ENCODE data around the gene PODXL2.

Gene PODXL2

DNA sequence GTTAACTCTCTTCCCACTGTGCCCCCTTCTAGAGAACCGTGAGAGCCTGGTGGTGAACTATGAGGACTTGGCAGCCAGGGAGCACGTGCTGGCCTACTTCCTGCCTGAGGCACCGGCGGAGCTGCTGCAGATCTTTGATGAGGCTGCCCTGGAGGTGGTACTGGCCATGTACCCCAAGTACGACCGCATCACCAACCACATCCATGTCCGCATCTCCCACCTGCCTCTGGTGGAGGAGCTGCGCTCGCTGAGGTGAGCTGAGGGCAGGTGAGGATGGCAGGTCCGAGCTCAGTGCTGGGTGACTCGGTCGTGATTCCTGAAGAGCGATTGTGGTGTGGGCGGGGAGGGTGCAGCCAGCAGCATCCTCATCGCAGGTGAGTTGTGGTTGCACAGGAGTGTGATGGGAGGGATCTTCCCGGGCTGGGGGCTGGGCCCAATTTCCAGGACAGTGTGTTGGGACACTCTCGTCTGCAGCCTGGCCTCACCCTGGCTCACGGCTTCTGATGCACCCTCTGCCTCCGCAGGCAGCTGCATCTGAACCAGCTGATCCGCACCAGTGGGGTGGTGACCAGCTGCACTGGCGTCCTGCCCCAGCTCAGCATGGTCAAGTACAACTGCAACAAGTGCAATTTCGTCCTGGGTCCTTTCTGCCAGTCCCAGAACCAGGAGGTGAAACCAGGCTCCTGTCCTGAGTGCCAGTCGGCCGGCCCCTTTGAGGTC is 22.7 kb upstream of the PODXL2 start:
- no peak for DNase-seq (ENCODE audit: low read depth in 2 of 2)

DNA sequence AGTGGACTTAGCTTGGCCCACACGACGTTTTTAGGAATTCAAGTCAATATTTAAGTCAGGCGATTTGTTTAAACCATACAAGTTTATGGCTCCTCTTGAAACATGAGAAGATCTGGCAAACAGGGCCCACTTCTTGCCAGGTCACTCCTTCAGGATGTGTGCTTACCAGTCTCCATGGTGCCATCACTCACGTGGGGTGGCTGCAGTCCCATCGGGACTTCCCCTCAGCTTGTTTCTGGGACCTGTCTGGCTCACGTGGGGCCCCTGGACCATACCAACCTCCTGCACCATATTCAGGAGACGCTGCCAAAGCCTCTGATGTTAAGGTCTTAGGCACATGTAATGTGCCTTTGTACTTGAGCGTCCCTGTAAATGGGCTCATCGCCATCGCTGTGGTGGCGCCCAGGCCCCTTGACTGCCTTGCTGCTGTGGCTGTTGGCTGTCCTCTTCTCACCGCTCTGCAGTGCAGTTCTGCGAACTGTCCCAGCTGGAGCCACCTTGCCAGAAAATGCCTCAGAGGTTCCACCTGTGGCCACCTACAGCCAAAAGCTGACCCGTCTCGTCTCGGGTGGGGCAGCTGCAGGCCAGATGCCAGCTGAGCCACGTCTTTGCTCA is 21.9 kb upstream of the PODXL2 start:
- DNase-seq (ENCODE audit: low read depth in 2 of 2), result no peak

DNA sequence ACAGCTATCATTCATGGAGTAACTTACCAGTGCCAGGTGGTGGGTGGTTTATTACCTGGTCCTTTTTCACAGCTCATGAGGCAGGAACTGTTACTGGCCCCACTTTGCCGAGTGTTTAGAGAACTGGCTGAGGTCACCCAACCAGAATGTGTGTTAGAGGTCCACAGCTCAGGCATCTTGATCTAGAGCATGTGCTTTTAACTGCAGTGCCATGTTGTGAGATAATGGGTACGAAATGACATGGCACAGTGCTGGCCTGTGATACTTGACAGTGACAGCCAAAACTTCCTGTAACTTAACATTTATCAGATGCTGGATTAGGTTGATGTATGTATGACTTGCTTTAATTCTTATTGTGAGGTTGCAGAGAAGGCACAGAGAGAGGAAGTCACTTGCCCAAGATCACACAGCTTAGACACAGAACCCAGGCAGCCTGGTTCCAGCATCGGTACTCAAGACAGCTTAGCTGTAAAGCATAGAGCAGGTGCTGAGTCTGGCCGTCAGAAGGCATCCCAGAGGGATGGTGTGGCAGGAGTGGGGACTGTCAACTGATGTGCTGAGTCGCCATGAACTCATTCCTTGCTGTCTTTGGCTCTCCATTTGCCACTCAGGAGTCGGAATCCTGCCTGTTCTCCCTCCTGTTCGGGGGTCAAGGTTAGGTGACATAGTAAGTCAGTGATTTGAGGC is 21.2 kb upstream of the PODXL2 start:
- DNase-seq (ENCODE audit: low read depth in 2 of 2), result no peak

DNA sequence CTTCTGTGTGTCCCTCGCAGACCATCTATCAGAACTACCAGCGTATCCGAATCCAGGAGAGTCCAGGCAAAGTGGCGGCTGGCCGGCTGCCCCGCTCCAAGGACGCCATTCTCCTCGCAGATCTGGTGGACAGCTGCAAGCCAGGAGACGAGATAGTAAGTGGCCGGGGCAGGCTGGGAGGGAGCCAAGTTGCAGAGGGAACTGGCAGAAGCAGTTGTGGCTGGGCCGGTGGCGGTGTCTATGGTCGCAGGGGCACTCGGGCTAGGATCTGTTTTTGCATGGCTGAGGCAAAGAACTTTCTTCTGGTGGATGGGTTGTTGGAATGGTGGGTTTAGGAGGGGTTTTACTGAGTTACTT is 20.6 kb upstream of the PODXL2 start:
- DNase-seq (ENCODE audit: low read depth in 2 of 2), result no peak

DNA sequence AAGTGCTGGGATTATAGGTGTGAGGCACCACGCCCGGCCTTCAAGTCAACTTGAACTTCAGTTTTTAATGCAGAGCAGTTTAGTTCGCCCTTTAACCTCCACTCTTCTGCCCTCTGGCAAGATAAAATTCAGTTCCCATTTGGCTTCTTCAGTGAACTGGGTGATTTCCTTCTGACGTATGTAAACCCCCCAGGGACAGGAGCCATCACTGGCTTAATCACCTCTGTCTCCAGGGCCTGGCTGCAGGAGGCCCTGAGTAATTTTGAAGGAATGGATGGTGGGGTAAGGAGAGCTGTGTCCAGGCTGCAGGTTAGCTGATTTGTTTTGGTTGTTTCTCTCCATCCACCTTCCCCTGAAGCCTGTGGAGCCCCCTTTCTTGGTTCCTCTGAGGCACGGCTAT is 18.9 kb upstream of the PODXL2 start:
- DNase-seq (ENCODE audit: low read depth in 2 of 2), result no peak

DNA sequence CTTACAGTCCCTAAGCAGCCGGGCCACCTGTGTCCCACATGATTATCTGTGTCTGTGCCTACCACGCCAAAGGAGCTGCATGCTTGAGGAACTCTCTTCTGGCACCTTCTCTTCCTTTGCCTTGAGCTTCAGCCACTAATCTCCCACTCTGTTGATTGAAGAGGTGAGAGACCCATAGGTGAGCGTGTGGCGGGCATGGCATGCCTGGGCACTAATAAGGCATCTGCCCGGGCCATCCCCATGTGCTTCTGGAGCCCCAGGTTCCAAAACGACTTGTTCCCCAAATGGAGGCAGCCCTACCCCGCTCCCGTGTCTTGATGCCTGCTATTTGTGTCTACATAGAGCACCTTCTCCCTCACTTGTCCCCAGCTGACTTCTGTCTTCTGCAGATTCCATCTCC is 17.7 kb upstream of the PODXL2 start:
- DNase-seq (ENCODE audit: low read depth in 2 of 2), result no peak

DNA sequence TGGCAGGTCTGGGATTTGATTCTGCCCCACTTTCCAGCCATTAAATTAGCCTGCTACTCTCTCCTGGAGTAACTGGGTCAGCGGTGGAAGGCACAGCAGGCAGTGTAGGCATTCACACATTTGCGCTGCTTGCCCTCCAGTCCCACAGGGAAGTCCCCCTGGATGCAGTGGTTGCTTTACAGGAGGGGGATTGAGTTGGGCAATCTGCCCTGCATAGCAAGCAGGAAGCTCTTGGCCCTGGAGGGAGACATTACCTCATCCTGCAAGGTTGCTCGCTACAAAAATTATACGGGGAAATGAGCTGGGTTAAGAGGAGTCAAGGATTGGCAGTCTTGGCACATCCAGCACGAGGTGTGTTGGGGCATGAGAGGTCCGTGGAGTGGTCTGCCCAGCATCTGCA is 16.0 kb upstream of the PODXL2 start:
- no peak for DNase-seq (ENCODE audit: low read depth in 2 of 2)

DNA sequence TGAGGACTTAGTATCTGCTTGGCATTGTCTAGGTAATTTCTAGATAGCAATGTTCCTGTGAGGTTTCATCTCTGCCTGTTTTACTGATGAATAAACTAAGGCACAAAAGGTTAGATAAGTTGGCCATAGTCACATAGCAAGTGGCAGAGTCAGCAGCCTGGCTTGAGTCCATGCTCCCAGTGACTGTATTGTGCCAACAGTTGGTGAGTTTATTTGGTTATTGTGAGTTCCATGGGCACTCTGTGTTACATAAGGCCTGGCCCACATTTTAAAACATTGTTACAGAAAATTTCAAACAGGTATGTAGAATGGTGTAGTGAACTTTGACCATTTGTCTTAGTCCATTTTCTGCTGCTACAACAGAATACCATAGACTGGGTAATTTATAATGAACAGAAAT is 15.6 kb upstream of the PODXL2 start:
- DNase-seq (ENCODE audit: low read depth in 2 of 2), result no peak

DNA sequence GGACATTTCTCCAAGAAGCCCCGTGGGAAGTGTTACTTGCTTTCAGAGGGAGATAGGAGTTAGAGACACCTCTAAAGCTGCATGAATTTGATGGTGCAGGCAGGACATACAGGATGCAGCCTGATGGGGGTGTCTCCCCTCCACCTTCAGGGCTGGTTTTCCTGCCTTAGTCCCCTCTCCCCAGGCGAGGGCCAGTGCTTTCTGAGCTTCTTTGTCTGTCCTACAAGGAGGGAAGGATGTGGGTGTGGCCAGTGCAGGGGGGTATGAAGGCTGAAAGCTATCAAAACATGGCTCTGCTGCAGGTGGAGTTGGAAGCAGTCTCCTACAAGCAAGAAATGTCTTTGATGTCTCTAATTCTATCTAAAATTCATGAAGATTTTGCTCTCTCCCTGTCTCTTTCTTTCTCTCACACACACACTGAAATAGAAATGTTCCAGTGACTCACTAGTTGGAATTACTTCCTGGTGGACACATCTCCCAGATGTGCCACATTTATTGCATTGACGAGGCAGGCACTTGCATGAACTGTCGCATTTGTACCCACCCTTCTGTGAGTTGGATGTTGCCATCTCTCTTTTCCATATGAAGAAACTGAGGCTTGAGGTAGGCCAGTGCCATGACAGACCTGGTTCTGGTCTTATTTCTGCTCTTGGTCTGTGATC is 13.9 kb upstream of the PODXL2 start:
- no peak for DNase-seq (ENCODE audit: low read depth in 2 of 2)

DNA sequence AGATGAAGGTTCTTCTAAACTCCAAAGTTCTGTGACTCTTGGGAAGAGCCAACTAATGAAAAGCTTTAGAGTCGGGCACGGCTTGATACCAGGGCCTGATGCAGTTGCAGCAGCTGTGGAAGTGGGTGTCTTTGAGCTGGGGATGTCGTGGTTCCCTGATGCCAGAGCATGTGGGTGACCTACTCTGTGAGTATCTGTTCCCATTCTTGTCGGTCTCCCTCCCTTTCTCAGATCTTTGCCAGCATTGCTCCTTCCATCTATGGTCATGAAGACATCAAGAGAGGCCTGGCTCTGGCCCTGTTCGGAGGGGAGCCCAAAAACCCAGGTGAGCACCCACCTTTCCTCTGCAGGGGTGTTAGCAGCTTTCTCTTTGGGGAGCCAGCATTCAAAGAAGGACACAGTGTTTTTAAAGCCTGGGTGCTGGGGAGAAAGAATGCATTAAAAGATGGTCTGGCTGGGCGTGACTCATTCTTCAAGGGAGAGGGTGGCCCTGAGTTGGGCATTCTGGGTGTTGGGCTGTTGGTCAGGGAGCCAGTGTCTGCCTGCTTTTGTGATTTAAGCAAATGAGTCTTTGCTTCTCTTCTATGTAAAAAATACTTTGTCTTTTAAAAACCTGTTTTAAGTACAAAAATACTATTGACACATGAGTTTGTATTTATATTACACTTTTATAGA is 13.2 kb upstream of the PODXL2 start:
- DNase-seq (ENCODE audit: low read depth in 2 of 2), result no peak

DNA sequence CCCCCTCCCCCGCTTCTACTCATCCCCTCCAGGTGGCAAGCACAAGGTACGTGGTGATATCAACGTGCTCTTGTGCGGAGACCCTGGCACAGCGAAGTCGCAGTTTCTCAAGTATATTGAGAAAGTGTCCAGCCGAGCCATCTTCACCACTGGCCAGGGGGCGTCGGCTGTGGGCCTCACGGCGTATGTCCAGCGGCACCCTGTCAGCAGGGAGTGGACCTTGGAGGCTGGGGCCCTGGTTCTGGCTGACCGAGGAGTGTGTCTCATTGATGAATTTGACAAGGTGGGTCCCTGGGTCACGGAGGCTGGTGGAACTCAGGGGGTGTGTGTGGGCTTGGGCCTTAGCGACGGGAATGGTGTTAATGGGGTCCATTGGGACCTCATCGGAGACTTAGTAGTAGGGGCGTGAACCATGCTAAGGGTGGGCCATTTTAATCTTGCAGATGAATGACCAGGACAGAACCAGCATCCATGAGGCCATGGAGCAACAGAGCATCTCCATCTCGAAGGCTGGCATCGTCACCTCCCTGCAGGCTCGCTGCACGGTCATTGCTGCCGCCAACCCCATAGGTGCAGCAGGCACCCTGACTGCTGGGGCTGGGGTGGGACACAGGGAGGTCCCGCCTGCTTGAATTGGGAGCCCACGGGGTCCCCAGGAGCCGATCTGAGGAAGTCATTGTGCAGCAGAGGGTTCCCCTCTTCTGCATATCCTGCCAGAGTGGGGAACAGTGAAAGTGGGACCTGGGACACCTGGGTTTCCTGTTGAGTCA is 12.0 kb upstream of the PODXL2 start:
- DNase-seq (ENCODE audit: low read depth in 2 of 2), result no peak

DNA sequence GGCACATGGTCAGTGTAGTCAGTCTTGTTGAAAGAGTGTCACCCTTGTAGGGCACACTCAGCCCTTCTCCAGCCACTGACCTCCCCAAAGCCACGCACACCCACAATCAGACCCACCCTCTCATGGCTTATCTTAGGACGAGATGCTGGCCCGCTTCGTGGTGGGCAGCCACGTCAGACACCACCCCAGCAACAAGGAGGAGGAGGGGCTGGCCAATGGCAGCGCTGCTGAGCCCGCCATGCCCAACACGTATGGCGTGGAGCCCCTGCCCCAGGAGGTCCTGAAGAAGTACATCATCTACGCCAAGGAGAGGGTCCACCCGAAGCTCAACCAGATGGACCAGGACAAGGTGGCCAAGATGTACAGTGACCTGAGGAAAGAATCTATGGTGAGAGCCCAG is 10.1 kb upstream of the PODXL2 start:
- no peak for DNase-seq (ENCODE audit: low read depth in 2 of 2)

DNA sequence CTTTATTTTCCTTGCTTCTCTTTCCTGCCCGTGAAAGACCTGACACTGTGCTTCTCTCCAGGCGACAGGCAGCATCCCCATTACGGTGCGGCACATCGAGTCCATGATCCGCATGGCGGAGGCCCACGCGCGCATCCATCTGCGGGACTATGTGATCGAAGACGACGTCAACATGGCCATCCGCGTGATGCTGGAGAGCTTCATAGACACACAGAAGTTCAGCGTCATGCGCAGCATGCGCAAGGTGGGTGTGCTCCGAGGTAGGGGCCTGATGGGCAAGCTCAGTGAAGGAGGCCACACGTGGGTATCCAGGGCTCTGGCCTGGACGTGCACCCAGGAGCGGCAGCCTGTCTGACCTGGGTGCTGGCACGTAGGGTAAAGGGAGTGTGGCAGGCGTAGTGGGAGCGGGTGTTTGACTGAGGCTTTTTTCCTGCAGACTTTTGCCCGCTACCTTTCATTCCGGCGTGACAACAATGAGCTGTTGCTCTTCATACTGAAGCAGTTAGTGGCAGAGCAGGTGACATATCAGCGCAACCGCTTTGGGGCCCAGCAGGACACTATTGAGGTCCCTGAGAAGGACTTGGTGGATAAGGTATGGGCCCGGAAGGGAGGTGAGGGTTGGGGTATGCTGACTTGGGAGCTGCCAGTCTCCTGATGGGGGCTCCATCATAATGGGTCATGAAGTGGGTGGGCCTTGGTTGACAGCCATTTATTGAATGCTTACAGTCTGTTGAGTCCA is 8.2 kb upstream of the PODXL2 start:
- DNase-seq (ENCODE audit: low read depth in 2 of 2), result no peak

DNA sequence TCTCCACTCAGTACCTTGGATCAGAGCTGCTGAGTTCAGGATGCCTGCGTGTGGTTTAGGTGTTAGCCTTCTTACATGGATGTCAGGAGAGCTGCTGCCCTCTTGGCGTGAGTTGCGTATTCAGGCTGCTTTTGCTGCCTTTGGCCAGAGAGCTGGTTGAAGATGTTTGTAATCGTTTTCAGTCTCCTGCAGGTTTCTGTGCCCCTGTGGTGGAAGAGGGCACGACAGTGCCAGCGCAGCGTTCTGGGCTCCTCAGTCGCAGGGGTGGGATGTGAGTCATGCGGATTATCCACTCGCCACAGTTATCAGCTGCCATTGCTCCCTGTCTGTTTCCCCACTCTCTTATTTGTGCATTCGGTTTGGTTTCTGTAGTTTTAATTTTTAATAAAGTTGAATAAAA is 7.0 kb upstream of the PODXL2 start:
- no peak for DNase-seq (ENCODE audit: low read depth in 2 of 2)

DNA sequence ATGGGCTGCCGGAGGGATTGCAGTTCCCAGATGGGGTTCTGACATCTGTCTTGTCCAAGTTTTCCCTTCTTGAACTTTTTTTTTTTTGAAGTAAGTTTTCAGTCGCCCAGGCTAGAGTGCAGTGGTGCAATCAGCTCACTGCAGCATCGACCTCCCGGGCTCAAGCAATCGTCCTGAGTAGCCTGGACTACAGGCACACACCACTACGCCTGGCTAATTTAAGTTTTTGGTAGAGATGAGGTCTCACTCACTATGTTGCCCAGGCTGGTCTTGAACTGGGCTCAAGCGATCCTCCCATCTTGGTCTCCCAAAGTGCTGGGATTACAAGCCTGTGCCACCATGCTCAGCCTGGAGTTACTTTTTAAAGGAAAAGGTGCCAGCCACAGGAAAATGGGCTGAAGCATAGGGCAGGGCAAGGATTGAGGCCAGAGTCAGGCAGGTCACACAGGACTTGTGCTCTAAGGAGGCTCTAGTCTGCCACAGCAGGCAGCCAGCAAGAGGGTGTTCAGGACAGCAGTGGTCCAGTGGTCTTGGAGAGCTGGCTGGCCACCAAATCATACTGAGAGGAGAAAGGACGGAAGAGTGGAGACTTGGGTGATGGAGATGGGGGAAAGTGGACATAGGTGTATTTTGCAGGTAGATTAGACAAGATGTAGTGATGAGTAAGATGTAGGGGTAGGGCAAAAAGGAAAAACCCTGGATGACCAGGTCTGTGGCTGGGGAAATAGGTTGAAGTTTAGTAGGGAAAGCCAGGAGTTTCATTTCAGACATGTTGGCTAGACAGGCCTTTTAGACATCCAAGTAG is 6.0 kb upstream of the PODXL2 start:
- no peak for DNase-seq (ENCODE audit: low read depth in 2 of 2)

DNA sequence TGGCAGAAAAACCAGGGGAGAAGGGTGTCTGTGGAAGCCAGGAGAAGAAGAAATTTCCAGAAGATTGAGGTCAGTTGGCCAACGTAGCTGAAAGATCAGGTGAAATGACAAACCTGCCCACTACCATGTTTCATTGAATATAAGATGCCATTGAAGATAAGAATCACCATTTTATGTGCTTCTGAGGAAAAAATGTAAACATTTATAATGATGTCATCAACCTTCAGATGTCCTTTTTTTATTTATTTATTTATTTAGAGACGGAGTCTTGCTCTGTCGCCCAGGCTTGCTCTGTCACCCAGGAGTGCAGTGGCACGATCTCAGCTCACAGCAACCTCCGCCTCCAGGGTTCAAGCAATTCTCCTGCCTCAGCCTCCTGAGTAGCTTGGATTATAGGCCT is 4.9 kb upstream of the PODXL2 start:
- DNase-seq (ENCODE audit: low read depth in 2 of 2), result no peak

DNA sequence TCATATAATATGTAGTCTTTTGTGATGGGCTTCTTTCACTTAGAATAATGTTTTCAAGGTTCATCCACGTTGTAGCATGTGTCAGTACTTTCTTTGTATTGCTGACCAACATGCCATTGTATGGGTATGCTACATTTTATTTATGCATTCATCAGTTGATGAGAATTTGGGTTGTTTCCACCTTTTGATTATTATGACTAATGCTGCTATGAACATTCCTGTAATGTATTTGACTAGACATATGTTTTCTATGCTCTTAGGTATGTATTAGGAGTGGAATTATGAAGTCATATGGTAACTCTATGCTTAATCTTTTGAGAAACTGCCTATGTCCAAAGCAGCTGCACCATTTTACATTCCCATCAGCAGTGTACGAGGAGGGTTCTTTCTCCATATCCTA is 3.2 kb upstream of the PODXL2 start:
- DNase-seq (ENCODE audit: low read depth in 2 of 2), result no peak

DNA sequence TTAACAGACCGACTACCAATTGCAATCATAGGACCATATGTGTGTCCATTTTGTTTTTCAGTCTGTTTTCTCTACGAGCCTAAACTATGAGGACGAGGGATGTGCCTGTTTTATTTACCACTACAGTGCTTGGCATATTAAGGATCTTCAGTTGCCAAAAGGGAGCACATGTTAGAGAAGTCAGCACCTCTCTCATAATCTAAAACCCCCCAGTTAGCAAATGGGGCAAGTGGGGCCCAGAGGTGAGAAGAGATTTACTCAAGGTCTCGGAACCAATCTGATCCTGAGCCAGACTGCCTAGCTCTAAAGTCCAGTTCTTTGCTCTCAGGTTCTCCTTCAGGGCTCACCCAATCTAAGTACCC is 578 bp upstream of the PODXL2 start:
- DNase-seq (ENCODE audit: low read depth in 2 of 2), result no peak

DNA sequence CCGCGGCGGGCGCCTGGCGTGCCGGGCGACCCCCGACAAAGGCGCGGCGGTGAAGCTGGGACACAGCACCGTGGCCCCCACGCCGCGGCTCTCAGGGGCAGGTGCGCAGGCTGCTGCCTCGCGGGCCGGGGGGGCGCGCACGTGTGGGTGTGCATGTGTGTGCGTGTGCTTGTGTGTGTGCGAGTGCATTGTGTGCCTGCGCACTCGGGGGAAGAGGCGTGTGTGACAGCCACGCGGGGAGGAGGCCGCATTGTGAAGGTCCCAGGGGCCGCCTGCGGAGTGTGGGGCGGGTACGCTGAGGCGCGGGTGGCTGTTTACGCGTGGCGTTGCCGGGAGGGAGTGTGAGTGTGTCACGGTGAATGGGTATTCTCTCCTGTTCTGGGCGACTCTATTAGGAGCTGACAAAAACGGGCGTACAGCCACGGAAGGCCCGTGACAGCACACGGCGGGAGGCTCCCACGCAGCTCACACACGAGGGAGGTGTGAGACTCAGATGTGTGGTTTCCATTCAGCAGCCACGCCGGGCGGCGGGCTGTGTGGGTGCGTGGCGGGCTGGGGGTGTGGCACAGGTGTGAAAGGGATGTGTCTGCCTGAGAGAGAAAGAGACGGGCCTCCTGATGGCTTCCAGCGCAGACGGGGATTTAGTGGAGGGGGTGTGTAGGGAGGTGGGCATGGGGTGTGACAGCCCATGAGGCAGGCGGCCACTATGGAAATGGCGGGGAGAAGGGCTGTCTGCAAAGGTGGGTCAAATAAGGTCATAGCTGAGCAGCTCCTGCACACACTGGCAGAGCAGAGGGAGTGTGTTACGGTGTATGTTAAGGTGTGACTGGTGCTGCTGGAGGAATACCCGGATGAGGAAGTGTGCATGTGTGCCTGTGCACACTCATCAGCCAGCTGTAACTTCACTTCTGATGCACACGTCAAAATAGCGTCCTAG is 750 bp downstream of the PODXL2 start:
- DNase-seq (ENCODE audit: low read depth in 2 of 2), result peak in 1 of 2 donors; percentile 11
